GM19463 (cell line): ENCODE results near the gene ELAC2.

Experiments used
- ATAC-seq: cut with Tn5 transposase; IDR thresholded peaks from one replicate; pipeline ENCODE4 v1.9.1; 2021; ENCODE audit warnings: mild to moderate bottlenecking, moderate library complexity; ENCODE audit not compliant: unreplicated experiment

Gene ELAC2

GRCh38 chr17:12961655-12962054 lies 56.2 kb downstream of the ELAC2 start:
- no peak for ATAC-seq

DNA sequence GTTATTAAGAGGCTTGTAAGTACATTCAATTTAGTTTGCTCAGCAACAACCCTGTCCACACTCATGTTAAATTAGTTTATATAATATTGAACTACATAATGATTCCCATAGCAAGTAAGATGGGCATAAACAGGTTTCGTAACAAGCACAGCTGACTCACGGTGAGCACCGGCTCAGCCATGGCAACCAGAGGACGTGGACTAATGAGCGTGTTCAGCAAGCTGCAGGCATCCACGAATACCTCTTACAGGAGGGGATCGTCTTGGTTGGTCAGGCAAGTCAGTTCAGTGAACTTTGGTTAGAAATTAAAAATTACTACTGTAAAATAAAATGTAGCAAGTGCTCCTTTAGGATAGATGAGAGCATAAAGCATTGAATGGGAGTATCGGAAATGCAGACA lies 58.4 kb downstream of the ELAC2 start:
- ATAC-seq: no peak

GRCh38 chr17:12958786-12959185 lies 59.0 kb downstream of the ELAC2 start:
- ATAC-seq: no peak

- no peak for ATAC-seq
These were observed 62.3 kb downstream of the ELAC2 start for GRCh38 chr17:12955521-12955920.

GRCh38 chr17:12953156-12953555 lies 64.7 kb downstream of the ELAC2 start:
- no peak for ATAC-seq

GRCh38 chr17:12952012-12952411 lies 65.8 kb downstream of the ELAC2 start:
- no peak for ATAC-seq

- no peak for ATAC-seq
These were observed 70.8 kb downstream of the ELAC2 start for GRCh38 chr17:12947047-12947446.
